ENCODE results near the gene HIC1.

HIC1 gene

GRCh38 chr17:2070241-2071023, 15.5 kb downstream of the HIC1 start:
- no peak for DNase-seq (ENCODE audit: low read depth)
- no peak overlapping the region for H3K4me3 ChIP-seq (ENCODE audit: low read depth, low read length)

GRCh38 chr17:2071024-2071385, 16.1 kb downstream of the HIC1 start:
- no peak overlapping the region for H3K4me3 ChIP-seq (ENCODE audit: low read depth, low read length)
- DNase-seq (ENCODE audit: low read depth) = no peak

- no peak for DNase-seq (ENCODE audit: low read depth)
- no peak overlapping the region for H3K4me3 ChIP-seq (ENCODE audit: low read depth, low read length)
Observed at GRCh38 chr17:2071455-2072281, 16.8 kb downstream of the HIC1 start.

- H3K4me3 ChIP-seq (ENCODE audit: low read depth, low read length) = no peak overlapping the region
- DNase-seq (ENCODE audit: low read depth) = no peak
Observed at GRCh38 chr17:2074919-2075318, 20.0 kb downstream of the HIC1 start.

- DNase-seq (ENCODE audit: low read depth) = no peak
- no peak overlapping the region for H3K4me3 ChIP-seq (ENCODE audit: low read depth, low read length)
Observed at GRCh38 chr17:2075336-2076086, 20.6 kb downstream of the HIC1 start.

GRCh38 chr17:2076087-2076984, 21.4 kb downstream of the HIC1 start:
- no peak for DNase-seq (ENCODE audit: low read depth)
- H3K4me3 ChIP-seq (ENCODE audit: low read depth, low read length) = no peak overlapping the region

- DNase-seq (ENCODE audit: low read depth) = no peak
- no peak overlapping the region for H3K4me3 ChIP-seq (ENCODE audit: low read depth, low read length)
Observed at GRCh38 chr17:2077040-2077439, 22.1 kb downstream of the HIC1 start.

- DNase-seq (ENCODE audit: low read depth) = no peak
- H3K4me3 ChIP-seq (ENCODE audit: low read depth, low read length) = no peak overlapping the region
Observed at GRCh38 chr17:2081564-2081963, 26.7 kb downstream of the HIC1 start.

- H3K4me3 ChIP-seq (ENCODE audit: low read depth, low read length) = no peak overlapping the region
- no peak for DNase-seq (ENCODE audit: low read depth)
Observed at GRCh38 chr17:2082003-2082781, 27.3 kb downstream of the HIC1 start.

- DNase-seq (ENCODE audit: low read depth) = no peak
- H3K4me3 ChIP-seq (ENCODE audit: low read depth, low read length) = no peak overlapping the region
Observed at GRCh38 chr17:2083613-2084035, 28.7 kb downstream of the HIC1 start.

- no peak for DNase-seq (ENCODE audit: low read depth)
- no peak overlapping the region for H3K4me3 ChIP-seq (ENCODE audit: low read depth, low read length)
Observed at GRCh38 chr17:2084036-2084765, 29.3 kb downstream of the HIC1 start.

GRCh38 chr17:2084766-2085647, 30.1 kb downstream of the HIC1 start:
- peak; percentile 87 for DNase-seq (ENCODE audit: low read depth)
- no peak overlapping the region for H3K4me3 ChIP-seq (ENCODE audit: low read depth, low read length)

GRCh38 chr17:2085648-2085949, 30.7 kb downstream of the HIC1 start:
- no peak for DNase-seq (ENCODE audit: low read depth)
- no peak overlapping the region for H3K4me3 ChIP-seq (ENCODE audit: low read depth, low read length)

- DNase-seq (ENCODE audit: low read depth) = no peak
- H3K4me3 ChIP-seq (ENCODE audit: low read depth, low read length) = no peak overlapping the region
Observed at GRCh38 chr17:2086306-2086705, 31.4 kb downstream of the HIC1 start.

GRCh38 chr17:2087597-2088211, 32.8 kb downstream of the HIC1 start:
- DNase-seq (ENCODE audit: low read depth) = no peak
- H3K4me3 ChIP-seq (ENCODE audit: low read depth, low read length) = no peak overlapping the region

- DNase-seq (ENCODE audit: low read depth) = no peak
- H3K4me3 ChIP-seq (ENCODE audit: low read depth, low read length) = peak overlapping the region; percentile 24
Observed at GRCh38 chr17:2089021-2089422, 34.1 kb downstream of the HIC1 start.

- no peak overlapping the region for H3K4me3 ChIP-seq (ENCODE audit: low read depth, low read length)
Observed at GRCh38 chr17:2090210-2090641, 35.3 kb downstream of the HIC1 start.

More at GRCh38 chr17:2090210-2090641, 35.3 kb downstream of the HIC1 start:
- no peak for DNase-seq (ENCODE audit: low read depth)
